Adrenal gland (tissue), 12 donors: ENCODE data around the gene SDK2. TPM values are rescaled to one million over a fixed set of nuclear protein-coding genes. Genes with fewer than 3 reads are reported as not detected.

ENCODE experiments used
- DNase-seq, 7 donors: peaks; one replicate each; pipeline ENCODE4 v3.0.0-alpha.2; 2019 to 2020
- H3K27ac ChIP-seq, 5 donors: fragments of 200-600 bp; sonication (generic) in 4 of 5; 1 replicate in 3 of 5; 2 replicates in 2 of 5; pipeline versions ENCODE4 v1.5.1 to v1.8.0; 2016 to 2020; ENCODE audit warnings: mild to moderate bottlenecking in 1 of 5
- H3K27me3 ChIP-seq: fragments of 200-600 bp; 2 replicates; pipeline ENCODE4 v1.8.0; 2021
- H3K36me3 ChIP-seq, 2 donors: fragments of 200-600 bp; replicated peaks in 1 of 2; 1 replicate in 1 of 2; 2 replicates in 1 of 2; pipeline versions ENCODE4 v1.5.1 to v1.8.0; 2018 to 2022
- H3K4me1 ChIP-seq, 2 donors: fragments of 200-600 bp; replicated peaks in 1 of 2; 1 replicate in 1 of 2; 2 replicates in 1 of 2; pipeline versions ENCODE4 v1.5.1 to v1.8.0; 2018 to 2021
- H3K4me3 ChIP-seq, 4 donors: fragments of 200-600 bp; sonication (generic) in 3 of 4; one replicate each; pipeline ENCODE4 v1.5.1; 2016 to 2018
- H3K9me3 ChIP-seq, 3 donors: fragments of 200-600 bp; sonication (generic) in 1 of 3; replicated peaks in 1 of 3; 1 replicate in 2 of 3; 2 replicates in 1 of 3; pipeline versions ENCODE4 v1.5.1 to v1.8.0; 2016 to 2021
- POLR2A ChIP-seq, 2 donors: fragments of 450-650 bp; IDR thresholded peaks; one replicate each; pipeline ENCODE4 v1.6.1; 2017; ENCODE audit warnings: antibody characterized with exemption in 2 of 2, mild to moderate bottlenecking in 2 of 2, moderate library complexity in 1 of 2
- WGBS, 4 donors: extraction: QIAGEN DNeasy Blood & Tissue Kit in 2 of 4; methylation state at CpG; one replicate each; pipeline versions ENCODE4 v1.1.5 to v1.1.7; 2013 to 2017; 5-methylcytosine and 5-hydroxymethylcytosine counted together
- intact Hi-C, 2 donors: fragments of 100-400 bp; cut with DNase I; formaldehyde crosslinking; loops; one replicate each; pipeline versions ENCODE4 v1.14.1 to v1.15.0; 2022 to 2023
- polyA plus RNA-seq, 3 donors: library from polyadenylated mRNA; stranded (reverse); fragments of 200-250 nt in 2 of 3; fragments of 350-450 nt in 1 of 3; fragmentation: Illumina TruSeq in 1 of 3; extraction: RNeasy Lipid Tissue Mini Kit (QIAGEN cat#74804) in 1 of 3; gene quantifications; one replicate each; pipeline ENCODE4 v1.2.3, GENCODE V29; 2013 to 2014
- total RNA-seq, 9 donors: library from RNA; depleted of rRNA in 4 of 9; stranded (reverse); fragments of >200 nt in 4 of 9; fragments of 120-200 nt in 1 of 9; fragmentation: NEBNext Ultra II Directional in 1 of 9; extraction: Animal tissue kit (Norgen Biotek cat#: 25700) in 1 of 9; gene quantifications; one replicate each; pipeline versions ENCODE4 v1.1.0 to v1.2.4, GENCODE V29; 2013 to 2023
- TF ChIP-seq, protein P1 (sequence below), 6 experiments: fragments of 450-650 bp in 4 of 6; fragments of 200-600 bp in 2 of 6; sonication (generic) in 1 of 6; IDR thresholded peaks; 1 replicate in 5 of 6; 2 replicates in 1 of 6; pipeline versions ENCODE4 v1.5.1 to v1.8.0; 2016 to 2021; ENCODE audit warnings: antibody characterized with exemption in 6 of 6, mild to moderate bottlenecking in 2 of 6, moderate library complexity in 1 of 6
- donor health status: healthy with polysubstance abuse.
- donor health status: Bipolar disorder and iron deficiency.
- donor health status: DM: yes; HTN: yes; CAD: no.
- donor health status: DM: no; HTN: no; CAD: no.
- donor health status: DM: no; HTN: no; CAD: no.
- donor health status: DM: yes; HTN: yes; CAD: no.

SDK2 gene
- total and polyA plus RNA-seq, 12 donors = 0.27 to 2.1 (median 0.84) TPM

DNA sequence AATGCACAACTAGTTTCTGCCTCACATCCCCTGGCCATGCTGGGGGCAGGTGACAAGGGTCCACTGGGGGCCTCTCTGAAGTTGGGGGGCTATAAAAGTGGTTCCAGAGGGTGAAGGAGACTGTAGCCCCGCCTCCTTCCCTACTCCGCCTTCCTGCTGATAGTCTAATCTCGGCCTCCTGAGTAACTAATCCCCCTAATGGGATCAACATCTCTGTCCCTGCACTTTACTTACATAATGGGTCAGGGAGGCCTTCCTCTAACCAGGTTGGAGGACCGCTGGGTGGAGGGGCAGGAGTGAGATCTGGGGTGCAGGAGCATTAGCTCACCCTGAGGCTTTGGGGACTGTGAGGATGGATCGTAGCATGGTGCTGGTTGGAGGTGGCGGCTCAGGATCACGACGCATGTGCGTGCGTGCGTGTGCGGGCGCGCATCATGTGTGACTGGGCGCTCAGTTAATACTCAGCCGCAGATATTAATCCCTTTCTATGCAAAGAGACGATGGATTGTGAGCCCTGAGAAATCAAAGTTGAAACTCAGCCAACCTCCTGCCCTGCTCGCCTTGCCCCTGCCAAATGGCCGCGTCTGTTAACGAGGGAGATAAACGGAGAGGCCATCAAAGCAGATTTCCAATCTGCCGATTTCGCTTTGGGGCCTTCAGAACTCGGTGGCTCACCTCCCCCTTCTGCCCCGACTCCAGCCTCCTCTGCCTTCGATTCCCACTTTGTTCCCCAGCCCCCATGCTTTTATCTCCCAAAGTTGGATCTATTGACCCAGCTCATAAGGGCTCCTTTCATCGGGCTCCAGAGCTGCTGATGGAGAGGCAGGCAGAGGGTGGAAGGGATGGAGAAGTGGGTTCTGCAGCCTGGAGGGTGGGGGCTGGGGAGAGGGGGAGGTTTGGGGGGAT is 107.3 kb downstream of the SDK2 start:
- Histone ChIP-seq H3K4me3 (no peak overlapping the region), H3K27me3 (no peaks in the 10 kb centered on the region), H3K9me3 (no peaks in the 10 kb centered on the region), H3K27ac (no peak overlapping the region), H3K36me3 (no peaks in the 10 kb centered on the region), H3K4me1 (no peaks in the 10 kb centered on the region)
- DNase-seq = no peak
- WGBS, 4 donors = 77 to 85% (median 82%) methylated on average over 28 of the region's 28 CpGs
- intact Hi-C loops = loop anchor here in 1 of 2 donors (10.0 kb wide), 1 partner anchor 62 kb away; no protein-coding TSS in a partner anchor
- TF ChIP-seq, protein P1, sequence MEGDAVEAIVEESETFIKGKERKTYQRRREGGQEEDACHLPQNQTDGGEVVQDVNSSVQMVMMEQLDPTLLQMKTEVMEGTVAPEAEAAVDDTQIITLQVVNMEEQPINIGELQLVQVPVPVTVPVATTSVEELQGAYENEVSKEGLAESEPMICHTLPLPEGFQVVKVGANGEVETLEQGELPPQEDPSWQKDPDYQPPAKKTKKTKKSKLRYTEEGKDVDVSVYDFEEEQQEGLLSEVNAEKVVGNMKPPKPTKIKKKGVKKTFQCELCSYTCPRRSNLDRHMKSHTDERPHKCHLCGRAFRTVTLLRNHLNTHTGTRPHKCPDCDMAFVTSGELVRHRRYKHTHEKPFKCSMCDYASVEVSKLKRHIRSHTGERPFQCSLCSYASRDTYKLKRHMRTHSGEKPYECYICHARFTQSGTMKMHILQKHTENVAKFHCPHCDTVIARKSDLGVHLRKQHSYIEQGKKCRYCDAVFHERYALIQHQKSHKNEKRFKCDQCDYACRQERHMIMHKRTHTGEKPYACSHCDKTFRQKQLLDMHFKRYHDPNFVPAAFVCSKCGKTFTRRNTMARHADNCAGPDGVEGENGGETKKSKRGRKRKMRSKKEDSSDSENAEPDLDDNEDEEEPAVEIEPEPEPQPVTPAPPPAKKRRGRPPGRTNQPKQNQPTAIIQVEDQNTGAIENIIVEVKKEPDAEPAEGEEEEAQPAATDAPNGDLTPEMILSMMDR (IDR thresholded peaks at IDR 0.05) = no peak
- TF ChIP-seq POLR2A (IDR thresholded peaks at IDR 0.05) = no peak

DNA sequence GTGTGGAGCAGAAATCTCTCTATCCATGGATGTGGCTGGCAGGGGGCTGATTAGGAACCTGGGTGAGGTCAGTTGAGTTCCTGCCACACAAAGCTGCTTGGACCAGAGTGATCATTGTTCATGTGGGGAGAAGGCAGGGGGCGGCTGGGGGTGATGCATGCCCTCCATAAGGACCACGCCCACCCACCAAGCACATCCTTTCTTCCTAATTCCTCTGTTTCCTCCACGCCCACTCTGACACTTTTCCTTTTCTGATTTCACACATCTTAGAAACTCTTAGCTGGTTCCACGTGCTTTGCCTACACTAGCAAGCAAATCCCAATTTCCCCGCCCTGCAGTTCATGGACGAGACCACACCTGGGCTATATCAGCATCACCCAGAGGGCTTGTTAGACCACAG is 108.5 kb downstream of the SDK2 start:
- WGBS, 4 donors = 79 to 89% (median 84%) methylated on average over 6 of the region's 6 CpGs
- Histone ChIP-seq H3K9me3 (no peaks in the 10 kb centered on the region), H3K36me3 (no peaks in the 10 kb centered on the region), H3K4me1 (no peaks in the 10 kb centered on the region), H3K4me3 (no peak overlapping the region), H3K27ac (no peak overlapping the region), H3K27me3 (no peaks in the 10 kb centered on the region)
- intact Hi-C loops = loop anchor here in 1 of 2 donors (10.0 kb wide), 1 partner anchor 61 kb away; no protein-coding TSS in a partner anchor
- DNase-seq = no peak
- TF ChIP-seq, protein P1 (IDR thresholded peaks at IDR 0.05) = no peak
- no peak for TF ChIP-seq POLR2A (IDR thresholded peaks at IDR 0.05)

DNA sequence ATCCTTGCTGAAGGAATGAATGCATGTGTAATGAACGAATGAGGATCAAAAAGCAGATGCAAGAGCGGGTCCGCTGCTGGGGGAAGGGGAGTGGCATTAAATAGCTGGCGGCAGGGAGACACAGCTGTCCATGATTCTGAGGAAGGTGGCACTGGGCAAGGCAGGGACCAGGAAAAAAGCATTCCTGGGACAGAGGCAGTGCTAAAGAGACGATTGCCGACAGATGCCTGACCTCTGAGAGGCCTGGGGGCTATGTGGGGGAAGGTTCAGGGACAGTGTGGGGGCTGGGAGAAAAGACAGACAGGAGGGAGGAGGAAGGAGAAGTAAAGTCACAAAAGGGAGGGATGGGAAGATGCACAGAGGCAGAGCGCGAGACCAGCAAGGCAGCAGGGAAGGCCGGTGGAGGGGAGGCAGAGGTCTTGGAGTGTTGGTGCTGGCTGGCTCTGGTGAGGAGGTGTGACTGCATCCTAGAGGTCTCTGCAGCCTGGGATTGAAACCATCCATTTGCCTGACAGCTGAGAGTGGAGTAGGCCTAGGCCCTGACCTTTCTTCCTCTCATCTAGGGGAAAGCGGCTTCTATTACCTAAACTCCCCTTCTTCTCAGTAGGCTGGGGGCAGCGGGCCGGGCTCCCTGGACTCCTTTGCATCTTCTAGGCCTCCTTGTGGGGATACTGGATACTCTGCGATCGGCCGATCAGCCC is 109.9 kb downstream of the SDK2 start:
- H3K4me1 ChIP-seq = no peaks in the 10 kb centered on the region
- no peaks in the 10 kb centered on the region for H3K27me3 ChIP-seq
- H3K4me3 ChIP-seq = no peak overlapping the region
- H3K36me3 ChIP-seq = no peaks in the 10 kb centered on the region
- no peak overlapping the region for H3K27ac ChIP-seq
- intact Hi-C loops = loop anchor here in 1 of 2 donors (10.0 kb wide), 1 partner anchor 60 kb away; no protein-coding TSS in a partner anchor
- no peak for TF ChIP-seq POLR2A (IDR thresholded peaks at IDR 0.05)
- TF ChIP-seq, protein P1 (IDR thresholded peaks at IDR 0.05) = no peak
- WGBS, 4 donors = 81 to 86% (median 83%) methylated on average over 15 of the region's 15 CpGs
- no peaks in the 10 kb centered on the region for H3K9me3 ChIP-seq
- no peak for DNase-seq

DNA sequence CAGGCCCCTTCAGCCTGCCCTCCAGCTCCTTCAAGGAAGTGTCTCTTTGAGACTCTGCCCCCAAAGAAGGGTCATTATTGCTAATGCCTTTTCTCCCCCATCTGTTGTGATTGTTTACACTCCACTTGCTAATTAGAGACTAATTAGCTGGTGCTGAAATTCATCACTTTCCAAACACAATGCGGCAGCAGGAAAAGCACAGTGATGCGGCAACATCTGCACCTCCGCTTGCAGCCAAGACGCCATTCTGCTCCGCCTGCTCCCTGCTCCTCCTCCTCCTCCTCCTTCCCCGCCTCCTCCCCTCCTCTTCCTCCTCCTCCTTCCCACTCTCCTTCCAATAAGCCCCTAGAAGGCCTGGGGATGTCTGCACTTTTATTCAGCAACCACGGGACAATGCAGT is 110.5 kb downstream of the SDK2 start:
- H3K9me3 ChIP-seq = no peaks in the 10 kb centered on the region
- no peak for DNase-seq
- 70 to 87% (median 83%) methylated on average over 7 of the region's 7 CpGs for WGBS, 4 donors
- no peak overlapping the region for H3K27ac ChIP-seq
- intact Hi-C loops = loop anchor here in 1 of 2 donors (10.0 kb wide), 1 partner anchor 59 kb away; no protein-coding TSS in a partner anchor
- no peak for TF ChIP-seq POLR2A (IDR thresholded peaks at IDR 0.05)
- TF ChIP-seq, protein P1 (IDR thresholded peaks at IDR 0.05) = no peak
- H3K4me3 ChIP-seq = no peak overlapping the region
- H3K27me3 ChIP-seq = no peaks in the 10 kb centered on the region
- no peaks in the 10 kb centered on the region for H3K4me1 ChIP-seq
- H3K36me3 ChIP-seq = no peaks in the 10 kb centered on the region
